Type B pancreatic cell (in vitro differentiated cells): ENCODE results near the gene ERC2. TPM values are rescaled to one million over a fixed set of nuclear protein-coding genes. Genes with fewer than 3 reads are reported as not detected.

Experiments used
- DNase-seq: peaks from one replicate; pipeline ENCODE4 v3.0.0; 2021; ENCODE audit warnings: mixed read lengths; ENCODE audit not compliant: unreplicated experiment; ENCODE audit errors: extremely low spot score
- H3K27ac Mint-ChIP-seq: 2 replicates; pipeline ENCODE4 v1.8.0; 2021; ENCODE audit warnings: mild to moderate bottlenecking, mixed read lengths
- H3K27me3 Mint-ChIP-seq: 2 replicates; pipeline ENCODE4 v1.8.0; 2021; ENCODE audit warnings: mixed read lengths
- H3K36me3 Mint-ChIP-seq: 2 replicates; pipeline ENCODE4 v1.8.0; 2021; ENCODE audit warnings: mixed read lengths
- H3K4me1 Mint-ChIP-seq: one replicate; pipeline ENCODE4 v1.8.0; 2021; ENCODE audit warnings: mixed read lengths; ENCODE audit not compliant: unreplicated experiment
- H3K4me3 Mint-ChIP-seq: 2 replicates; pipeline ENCODE4 v1.8.0; 2021; ENCODE audit warnings: mild to moderate bottlenecking, mixed read lengths
- H3K9me3 Mint-ChIP-seq: 2 replicates; pipeline ENCODE4 v1.8.0; 2021; ENCODE audit warnings: mixed read lengths
- CTCF ChIP-seq: fragments of 200-600 bp; sonication (generic); conservative IDR thresholded peaks from 2 replicates; pipeline ENCODE4 v1.5.0; 2021; ENCODE audit warnings: antibody characterized with exemption, mild to moderate bottlenecking
- total RNA-seq: library from RNA; stranded (reverse); gene quantifications from 2 replicates; pipeline ENCODE4 v1.2.1, GENCODE V29; 2021; ENCODE audit warnings: low replicate concordance

ERC2 gene
- total RNA-seq, 1 donor from 2014 or later = 6.1 TPM

DNA sequence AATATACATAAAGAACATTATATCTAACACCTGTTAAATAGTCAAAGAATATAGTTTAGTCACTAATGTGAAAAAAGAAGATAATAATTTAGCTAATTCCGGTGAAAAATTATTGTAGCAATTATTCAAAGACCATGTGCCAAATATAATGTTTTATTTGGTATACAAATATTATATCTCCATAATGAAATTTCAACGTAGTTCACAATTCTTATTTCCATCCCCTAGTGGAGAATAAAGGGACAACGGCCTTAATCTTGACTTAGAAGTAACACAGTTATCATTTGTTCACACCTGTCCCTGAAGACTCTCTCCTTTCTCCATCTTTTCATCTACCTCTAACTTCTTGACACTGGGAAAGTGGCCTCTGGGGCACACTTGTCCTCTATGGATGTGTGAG lies 213.4 kb downstream of the ERC2 start:
- Mint-ChIP-seq H3K27me3 (no peaks in the 10 kb centered on the region), H3K27ac (peak overlapping the region; percentile 43), H3K9me3 (no peaks in the 10 kb centered on the region), H3K4me3 (no peak overlapping the region), H3K36me3 (no peaks in the 10 kb centered on the region), H3K4me1 (peaks cover 33% of the 10 kb centered on the region)
- no peak for DNase-seq
- peak; percentile 74 for TF ChIP-seq CTCF

DNA sequence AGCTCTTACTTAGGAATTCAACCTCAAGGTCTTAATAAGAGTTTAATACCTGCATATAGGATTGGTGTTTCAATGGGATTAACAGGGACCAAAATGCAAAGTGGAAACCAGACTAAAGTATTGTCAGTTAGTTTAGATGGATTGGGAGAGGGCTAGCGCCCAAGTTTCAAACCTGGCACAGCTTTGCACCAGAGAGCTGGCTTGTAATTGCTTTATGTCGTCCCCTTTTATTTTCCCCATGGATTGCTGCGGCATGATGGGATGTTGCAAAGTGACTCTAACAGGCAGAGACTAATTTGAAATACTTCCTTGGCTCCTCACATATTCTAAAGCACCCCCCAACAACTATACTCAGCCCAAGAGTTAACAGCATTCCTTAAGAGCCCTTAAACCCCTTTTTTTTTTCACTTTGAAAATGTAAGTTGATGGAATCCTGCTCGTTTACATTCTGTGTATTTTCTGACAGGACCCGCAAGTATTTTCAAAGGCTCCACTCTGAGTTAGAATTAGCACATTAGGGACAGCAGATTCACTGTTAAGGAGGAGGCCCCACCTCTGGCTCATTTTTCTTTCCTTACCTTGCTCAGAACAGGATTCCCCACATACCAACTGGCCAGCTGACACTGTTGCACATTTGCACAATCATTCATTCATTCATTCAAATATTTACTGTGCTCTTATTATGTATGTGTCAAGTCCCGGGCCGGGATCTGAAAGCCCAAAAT lies 214.2 kb downstream of the ERC2 start:
- Mint-ChIP-seq H3K27ac (peak overlapping the region; percentile 51), H3K9me3 (no peaks in the 10 kb centered on the region), H3K4me1 (peaks cover 33% of the 10 kb centered on the region), H3K27me3 (no peaks in the 10 kb centered on the region), H3K4me3 (peak overlapping the region; percentile 39), H3K36me3 (no peaks in the 10 kb centered on the region)
- DNase-seq = no peak
- TF ChIP-seq CTCF = no peak

- H3K36me3 Mint-ChIP-seq = no peaks in the 10 kb centered on the region
- no peak overlapping the region for H3K27ac Mint-ChIP-seq
- H3K27me3 Mint-ChIP-seq = no peaks in the 10 kb centered on the region
- H3K9me3 Mint-ChIP-seq = no peaks in the 10 kb centered on the region
- TF ChIP-seq CTCF = peak; percentile 92
- no peak overlapping the region for H3K4me3 Mint-ChIP-seq
- H3K4me1 Mint-ChIP-seq = peaks cover 19% of the 10 kb centered on the region
- DNase-seq = no peak
These were observed 216.8 kb downstream of the ERC2 start for GRCh38 chr3:56251343-56251945.

DNA sequence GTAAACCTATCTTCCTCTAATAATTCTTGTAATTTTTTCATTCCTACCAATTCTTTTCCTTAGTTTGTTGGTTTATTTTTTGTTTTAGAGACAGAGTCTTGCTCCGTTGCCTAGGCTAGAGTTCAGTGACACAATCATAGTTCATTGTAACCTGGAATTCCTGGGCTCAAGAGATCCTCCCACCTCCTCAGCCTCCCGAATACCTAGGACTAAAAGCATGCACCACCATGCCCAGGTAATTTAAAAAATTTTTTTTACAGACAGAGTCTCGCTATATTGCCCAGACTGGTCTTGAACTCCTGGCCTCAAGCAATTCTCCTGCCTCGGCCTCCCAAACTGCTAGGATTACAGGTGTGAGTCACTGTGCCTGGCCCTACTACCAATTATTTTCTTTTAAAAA lies 220.2 kb downstream of the ERC2 start:
- H3K27ac Mint-ChIP-seq = no peak overlapping the region
- no peak for TF ChIP-seq CTCF
- H3K4me3 Mint-ChIP-seq = no peak overlapping the region
- H3K36me3 Mint-ChIP-seq = no peaks in the 10 kb centered on the region
- H3K4me1 Mint-ChIP-seq = peaks cover 9% of the 10 kb centered on the region
- H3K27me3 Mint-ChIP-seq = no peaks in the 10 kb centered on the region
- DNase-seq = no peak
- H3K9me3 Mint-ChIP-seq = no peaks in the 10 kb centered on the region

GRCh38 chr3:56238299-56238698 lies 230.0 kb downstream of the ERC2 start:
- Mint-ChIP-seq H3K36me3 (no peaks in the 10 kb centered on the region), H3K4me3 (no peak overlapping the region), H3K9me3 (no peaks in the 10 kb centered on the region), H3K4me1 (peaks cover 5% of the 10 kb centered on the region), H3K27me3 (no peaks in the 10 kb centered on the region), H3K27ac (no peak overlapping the region)
- TF ChIP-seq CTCF = no peak
- DNase-seq = no peak
